ENCODE measurements around the gene FKBP8. TPM values are rescaled to one million over a fixed set of nuclear protein-coding genes. Genes with fewer than 3 reads are reported as not detected.

FKBP8 gene
- polyA plus RNA-seq, 1 donor from 2014 or later: 183 TPM

DNA sequence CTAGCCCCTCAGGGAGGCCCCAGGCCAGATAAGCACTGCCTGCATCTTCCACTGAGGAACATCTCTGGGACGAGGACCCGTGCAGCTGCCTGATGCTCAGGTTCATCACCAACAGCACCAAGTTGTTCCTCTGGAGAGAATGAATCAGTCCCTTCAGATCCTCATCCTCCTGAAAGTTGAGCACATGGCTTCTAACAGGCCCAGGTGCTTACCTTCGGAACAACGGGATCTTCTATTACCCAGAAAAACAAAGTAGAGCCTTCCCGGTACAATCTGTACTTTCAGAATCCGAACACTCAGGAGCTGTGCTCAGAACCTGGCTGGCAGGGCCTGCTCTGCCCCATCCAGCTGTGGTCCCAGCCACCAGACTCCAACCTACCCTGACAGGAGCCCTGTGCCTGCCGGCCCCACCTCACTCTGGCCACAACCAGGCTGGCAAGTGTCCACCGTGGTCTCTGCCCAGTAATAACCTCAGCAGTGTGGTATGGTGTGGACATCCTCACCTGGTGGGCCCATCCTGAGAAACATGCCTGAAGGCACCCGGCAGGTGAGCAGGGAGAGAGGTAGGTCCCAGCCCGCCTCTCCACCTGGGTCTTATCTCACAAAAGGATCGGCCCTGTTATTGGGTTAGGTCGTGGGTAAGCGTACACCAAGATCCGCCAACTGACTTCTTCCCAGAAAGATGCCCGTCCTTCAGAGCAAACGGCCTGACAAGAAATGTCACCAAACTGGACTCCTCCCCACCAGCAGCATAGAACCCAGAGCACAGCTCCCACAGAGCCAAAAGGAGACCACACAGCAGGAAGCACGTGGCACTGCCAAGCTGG, 55.6 kb downstream of the FKBP8 start:
- Histone ChIP-seq H3K9me3 (ENCODE audit: low read length) (no peaks in the 10 kb centered on the region), H3K9ac (ENCODE audit: low read length) (no peak overlapping the region), H3K27me3 (ENCODE audit: insufficient read depth, low read depth, low read length) (no peaks in the 10 kb centered on the region), H3K79me2 (replicated peaks; ENCODE audit: insufficient read depth, low read length) (no peaks in the 10 kb centered on the region), H3K9me2 (ENCODE audit: insufficient read depth, low read length) (no peaks in the 10 kb centered on the region), H4K20me1 (ENCODE audit: insufficient read depth) (no peaks in the 10 kb centered on the region), H3K27ac (ENCODE audit: low read length) (no peak overlapping the region), H3K4me3 (ENCODE audit: low read length) (no peak overlapping the region), H3F3A (ENCODE audit: insufficient read depth, low read length, poor library complexity, severe bottlenecking) (no peaks in the 10 kb centered on the region), H3K36me3 (ENCODE audit: insufficient read depth, low read length) (no peaks in the 10 kb centered on the region), H3K4me2 (ENCODE audit: low read length) (no peak overlapping the region), H2AFZ (ENCODE audit: low read depth, low read length) (no peak overlapping the region)
- no peak for TF ChIP-seq EP300 (conservative IDR thresholded peaks at IDR 0.05; ENCODE audit: poor library complexity, severe bottlenecking)

- Histone ChIP-seq H3K27me3 (ENCODE audit: insufficient read depth, low read depth, low read length) (no peaks in the 10 kb centered on the region), H2AFZ (ENCODE audit: low read depth, low read length) (no peak overlapping the region), H3K79me2 (replicated peaks; ENCODE audit: insufficient read depth, low read length) (no peaks in the 10 kb centered on the region), H3K4me3 (ENCODE audit: low read length) (no peak overlapping the region), H3K27ac (ENCODE audit: low read length) (no peak overlapping the region), H3K9me2 (ENCODE audit: insufficient read depth, low read length) (no peaks in the 10 kb centered on the region), H4K20me1 (ENCODE audit: insufficient read depth) (no peaks in the 10 kb centered on the region), H3K36me3 (ENCODE audit: insufficient read depth, low read length) (no peaks in the 10 kb centered on the region), H3K9ac (ENCODE audit: low read length) (no peak overlapping the region), H3K9me3 (ENCODE audit: low read length) (no peaks in the 10 kb centered on the region), H3F3A (ENCODE audit: insufficient read depth, low read length, poor library complexity, severe bottlenecking) (no peaks in the 10 kb centered on the region), H3K4me2 (ENCODE audit: low read length) (no peak overlapping the region)
- TF ChIP-seq, protein P1, sequence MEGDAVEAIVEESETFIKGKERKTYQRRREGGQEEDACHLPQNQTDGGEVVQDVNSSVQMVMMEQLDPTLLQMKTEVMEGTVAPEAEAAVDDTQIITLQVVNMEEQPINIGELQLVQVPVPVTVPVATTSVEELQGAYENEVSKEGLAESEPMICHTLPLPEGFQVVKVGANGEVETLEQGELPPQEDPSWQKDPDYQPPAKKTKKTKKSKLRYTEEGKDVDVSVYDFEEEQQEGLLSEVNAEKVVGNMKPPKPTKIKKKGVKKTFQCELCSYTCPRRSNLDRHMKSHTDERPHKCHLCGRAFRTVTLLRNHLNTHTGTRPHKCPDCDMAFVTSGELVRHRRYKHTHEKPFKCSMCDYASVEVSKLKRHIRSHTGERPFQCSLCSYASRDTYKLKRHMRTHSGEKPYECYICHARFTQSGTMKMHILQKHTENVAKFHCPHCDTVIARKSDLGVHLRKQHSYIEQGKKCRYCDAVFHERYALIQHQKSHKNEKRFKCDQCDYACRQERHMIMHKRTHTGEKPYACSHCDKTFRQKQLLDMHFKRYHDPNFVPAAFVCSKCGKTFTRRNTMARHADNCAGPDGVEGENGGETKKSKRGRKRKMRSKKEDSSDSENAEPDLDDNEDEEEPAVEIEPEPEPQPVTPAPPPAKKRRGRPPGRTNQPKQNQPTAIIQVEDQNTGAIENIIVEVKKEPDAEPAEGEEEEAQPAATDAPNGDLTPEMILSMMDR (IDR thresholded peaks at IDR 0.05; ENCODE audit: poor library complexity, severe bottlenecking): no peak
Measured at GRCh38 chr19:18486746-18487145, 56.6 kb downstream of the FKBP8 start.

DNA sequence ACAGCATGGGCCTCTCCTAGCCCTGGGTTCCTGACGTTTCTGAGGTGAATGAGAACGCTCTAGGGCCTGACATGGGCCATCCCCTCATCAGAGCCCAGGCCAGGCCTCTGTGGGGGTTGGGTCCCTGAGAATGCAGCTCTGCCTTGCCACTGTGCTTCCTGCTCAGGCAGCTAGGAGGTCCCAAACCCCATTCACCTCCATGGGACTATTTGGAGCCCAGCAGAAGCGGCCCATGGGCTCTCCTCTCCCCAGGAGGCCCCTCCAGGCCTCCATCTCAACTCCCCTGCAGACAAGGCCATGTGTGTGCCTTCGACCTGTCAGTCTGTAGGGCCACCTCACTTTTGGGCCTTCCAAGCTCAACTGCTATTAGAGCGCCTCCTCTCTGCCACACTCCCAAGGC, 58.4 kb downstream of the FKBP8 start:
- H3K9me2 ChIP-seq (ENCODE audit: insufficient read depth, low read length): no peaks in the 10 kb centered on the region
- H3K9ac ChIP-seq (ENCODE audit: low read length): no peak overlapping the region

More for the DNA sequence above, 58.4 kb downstream of the FKBP8 start:
- Histone ChIP-seq H3F3A (ENCODE audit: insufficient read depth, low read length, poor library complexity, severe bottlenecking) (no peaks in the 10 kb centered on the region), H4K20me1 (ENCODE audit: insufficient read depth) (no peaks in the 10 kb centered on the region), H3K36me3 (ENCODE audit: insufficient read depth, low read length) (no peaks in the 10 kb centered on the region), H3K4me2 (ENCODE audit: low read length) (no peak overlapping the region), H2AFZ (ENCODE audit: low read depth, low read length) (no peak overlapping the region), H3K9me3 (ENCODE audit: low read length) (no peaks in the 10 kb centered on the region), H3K4me3 (ENCODE audit: low read length) (no peak overlapping the region), H3K27ac (ENCODE audit: low read length) (no peak overlapping the region), H3K27me3 (ENCODE audit: insufficient read depth, low read depth, low read length) (no peaks in the 10 kb centered on the region), H3K79me2 (replicated peaks; ENCODE audit: insufficient read depth, low read length) (no peaks in the 10 kb centered on the region)
- no peak for TF ChIP-seq POLR2AphosphoS5 (IDR thresholded peaks at IDR 0.05)
- TF ChIP-seq EZH2 (IDR thresholded peaks at IDR 0.05; ENCODE audit: borderline replicate concordance, insufficient read depth, low read length, poor library complexity, severe bottlenecking): no peak
- TF ChIP-seq TAF1 (IDR thresholded peaks at IDR 0.05; ENCODE audit: low read depth): no peak
- TF ChIP-seq, protein P1 (IDR thresholded peaks at IDR 0.05; ENCODE audit: poor library complexity, severe bottlenecking): no peak
- TF ChIP-seq MXI1 (conservative IDR thresholded peaks at IDR 0.05; ENCODE audit: poor library complexity, severe bottlenecking): no peak

Data from neural cell (in vitro differentiated cells).